ENCODE results near the gene ROBO2.

DNA sequence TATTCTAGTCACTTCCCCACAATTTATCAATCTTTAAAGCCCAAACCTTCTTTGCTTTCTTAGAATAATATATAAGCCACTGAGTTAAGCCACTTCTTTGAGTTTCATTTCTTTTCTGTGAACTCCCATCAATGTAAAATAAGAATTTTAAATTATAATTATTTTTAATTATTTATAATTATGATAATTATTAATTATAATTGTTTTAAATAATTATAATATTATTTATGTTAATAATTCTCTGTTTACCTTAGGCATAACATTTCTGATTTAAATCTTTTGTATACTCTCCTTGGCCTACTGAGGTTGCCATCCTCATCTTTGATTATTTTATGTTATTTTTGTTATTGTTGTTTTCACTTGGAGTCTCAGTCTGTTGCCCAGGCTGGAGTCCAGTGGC lies 644.2 kb downstream of the ROBO2 start:
- TF ChIP-seq POLR2AphosphoS5 (IDR thresholded peaks at IDR 0.05) = no peak
- TF ChIP-seq, protein P1, sequence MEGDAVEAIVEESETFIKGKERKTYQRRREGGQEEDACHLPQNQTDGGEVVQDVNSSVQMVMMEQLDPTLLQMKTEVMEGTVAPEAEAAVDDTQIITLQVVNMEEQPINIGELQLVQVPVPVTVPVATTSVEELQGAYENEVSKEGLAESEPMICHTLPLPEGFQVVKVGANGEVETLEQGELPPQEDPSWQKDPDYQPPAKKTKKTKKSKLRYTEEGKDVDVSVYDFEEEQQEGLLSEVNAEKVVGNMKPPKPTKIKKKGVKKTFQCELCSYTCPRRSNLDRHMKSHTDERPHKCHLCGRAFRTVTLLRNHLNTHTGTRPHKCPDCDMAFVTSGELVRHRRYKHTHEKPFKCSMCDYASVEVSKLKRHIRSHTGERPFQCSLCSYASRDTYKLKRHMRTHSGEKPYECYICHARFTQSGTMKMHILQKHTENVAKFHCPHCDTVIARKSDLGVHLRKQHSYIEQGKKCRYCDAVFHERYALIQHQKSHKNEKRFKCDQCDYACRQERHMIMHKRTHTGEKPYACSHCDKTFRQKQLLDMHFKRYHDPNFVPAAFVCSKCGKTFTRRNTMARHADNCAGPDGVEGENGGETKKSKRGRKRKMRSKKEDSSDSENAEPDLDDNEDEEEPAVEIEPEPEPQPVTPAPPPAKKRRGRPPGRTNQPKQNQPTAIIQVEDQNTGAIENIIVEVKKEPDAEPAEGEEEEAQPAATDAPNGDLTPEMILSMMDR (IDR thresholded peaks at IDR 0.05) = no peak
